ENCODE data around the gene NSG1. TPM values are rescaled to one million over a fixed set of nuclear protein-coding genes. Genes with fewer than 3 reads are reported as not detected.

Gene NSG1
- polyA plus RNA-seq, 1 of the 3 experiments (the other 2 are of a cell fraction) = 11.4 TPM

GRCh38 chr4:4409416-4410115 is 22.7 kb downstream of the NSG1 start:
- no peaks in the 10 kb centered on the region for H3K9me2 ChIP-seq
- no peaks in the 10 kb centered on the region for H3K36me3 ChIP-seq (replicated peaks in 1 of 2; ENCODE audit: control insufficient read depth in 1 of 2, insufficient read depth in 2 of 2, low read length in 1 of 2)
- DNase-seq = no peak
- no peaks in the 10 kb centered on the region for H3K27me3 ChIP-seq (ENCODE audit: insufficient read depth)
- no peaks in the 10 kb centered on the region for H3K79me2 ChIP-seq (ENCODE audit: insufficient read depth)
- no peak overlapping the region for H3K4me3 ChIP-seq (ENCODE audit: low read depth in 2 of 2, low read length in 1 of 2)
- H3K27ac ChIP-seq (ENCODE audit: low read depth in 2 of 2, low read length in 1 of 2) = no peak overlapping the region
- peaks cover 0 to 21% of the 10 kb centered on the region in 2 experiments; a peak in 2 of 4 replicates for H3K4me1 ChIP-seq (ENCODE audit: control insufficient read depth in 1 of 2, insufficient read depth in 2 of 2, low read depth in 1 of 2, low read length in 1 of 2)
- POLR2A ChIA-PET = no interaction called here
- CTCF ChIA-PET = interaction anchor here (0.6 kb wide), 1 partner anchor 65 kb away, joined by 3 read pairs; no protein-coding TSS in a partner anchor
- H3F3A ChIP-seq (replicated peaks; ENCODE audit: insufficient read depth) = no peaks in the 10 kb centered on the region
- no peak overlapping the region for H3K9ac ChIP-seq
- 87% methylated on average over 20 of the region's 23 CpGs for WGBS (ENCODE audit: low lambda C conversion rate)
- TF ChIP-seq USF2 (IDR thresholded peaks at IDR 0.05; ENCODE audit: borderline replicate concordance, low read depth, low read length) (no peak), POLR2AphosphoS5 (IDR thresholded peaks at IDR 0.05; ENCODE audit: low read depth, low read length) (no peak), MAX (IDR thresholded peaks at IDR 0.05; ENCODE audit: low read depth) (no peak), RXRA (IDR thresholded peaks at IDR 0.05; ENCODE audit: borderline replicate concordance, low read depth) (no peak), NRF1 (IDR thresholded peaks at IDR 0.05; ENCODE audit: low read depth, low read length) (no peak), FOXJ3 (CRISPR knock-in tag; IDR thresholded peaks at IDR 0.05) (no peak), EP300 (IDR thresholded peaks at IDR 0.05; ENCODE audit: borderline replicate concordance in 1 of 2, low read depth in 1 of 2, low read length in 1 of 2) (no peak), YY1 (IDR thresholded peaks at IDR 0.05; ENCODE audit: low read depth) (no peak), GATA2 (CRISPR knock-in tag; IDR thresholded peaks at IDR 0.05) (no peak), IRF3 (IDR thresholded peaks at IDR 0.05; ENCODE audit: low read depth, low read length) (no peak), RCOR1 (IDR thresholded peaks at IDR 0.05; ENCODE audit: low read length) (no peak), TEAD4 (IDR thresholded peaks at IDR 0.05; ENCODE audit: borderline replicate concordance, insufficient read depth) (no peak), EZH2phosphoT487 (IDR thresholded peaks at IDR 0.05; ENCODE audit: borderline replicate concordance, low read depth) (no peak), JUND (IDR thresholded peaks at IDR 0.05) (no peak), TAF1 (IDR thresholded peaks at IDR 0.05; ENCODE audit: borderline replicate concordance, low read depth, low read length) (no peak), ELF1 (IDR thresholded peaks at IDR 0.05) (no peak), FOSL2 (IDR thresholded peaks at IDR 0.05; ENCODE audit: borderline replicate concordance, low read depth) (no peak), MEF2A (IDR thresholded peaks at IDR 0.05; ENCODE audit: borderline replicate concordance, low read depth) (no peak)
- H2AFZ ChIP-seq (ENCODE audit: low read depth) = no peak overlapping the region
- H3K9me3 ChIP-seq = no peaks in the 10 kb centered on the region
- H4K20me1 ChIP-seq (ENCODE audit: insufficient read depth) = no peaks in the 10 kb centered on the region
- no peak overlapping the region for H3K4me2 ChIP-seq
